Fibroblast of lung (primary cell): ENCODE results near the gene BMPR1A.

ENCODE experiments used
- EZH2 ChIP-seq: IDR thresholded peaks from 2 replicates; pipeline ENCODE4 v1.5.1; 2012; ENCODE audit warnings: low read length, control low read depth, mild to moderate bottlenecking; ENCODE audit errors: missing control alignments
- TF ChIP-seq, protein P1 (sequence below), 2 donors: IDR thresholded peaks in 1 of 2; conservative IDR thresholded peaks in 1 of 2; 1 replicate in 1 of 2; 2 replicates in 1 of 2; pipeline ENCODE4 v1.5.1; 2011 to 2012; ENCODE audit warnings: low read length in 2 of 2, control low read depth in 1 of 2, inconsistent platforms in 1 of 2, low read depth in 1 of 2, mild to moderate bottlenecking in 1 of 2

GRCh38 chr10:86820509-86820908, 64.1 kb downstream of the BMPR1A start:
- TF ChIP-seq, protein P1, sequence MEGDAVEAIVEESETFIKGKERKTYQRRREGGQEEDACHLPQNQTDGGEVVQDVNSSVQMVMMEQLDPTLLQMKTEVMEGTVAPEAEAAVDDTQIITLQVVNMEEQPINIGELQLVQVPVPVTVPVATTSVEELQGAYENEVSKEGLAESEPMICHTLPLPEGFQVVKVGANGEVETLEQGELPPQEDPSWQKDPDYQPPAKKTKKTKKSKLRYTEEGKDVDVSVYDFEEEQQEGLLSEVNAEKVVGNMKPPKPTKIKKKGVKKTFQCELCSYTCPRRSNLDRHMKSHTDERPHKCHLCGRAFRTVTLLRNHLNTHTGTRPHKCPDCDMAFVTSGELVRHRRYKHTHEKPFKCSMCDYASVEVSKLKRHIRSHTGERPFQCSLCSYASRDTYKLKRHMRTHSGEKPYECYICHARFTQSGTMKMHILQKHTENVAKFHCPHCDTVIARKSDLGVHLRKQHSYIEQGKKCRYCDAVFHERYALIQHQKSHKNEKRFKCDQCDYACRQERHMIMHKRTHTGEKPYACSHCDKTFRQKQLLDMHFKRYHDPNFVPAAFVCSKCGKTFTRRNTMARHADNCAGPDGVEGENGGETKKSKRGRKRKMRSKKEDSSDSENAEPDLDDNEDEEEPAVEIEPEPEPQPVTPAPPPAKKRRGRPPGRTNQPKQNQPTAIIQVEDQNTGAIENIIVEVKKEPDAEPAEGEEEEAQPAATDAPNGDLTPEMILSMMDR (conservative IDR thresholded peaks at IDR 0.05 in 1 of 2, IDR thresholded peaks at IDR 0.05 in 1 of 2; ENCODE audit: low read depth in 1 of 2, low read length in 2 of 2): no peak
- TF ChIP-seq EZH2: no peak
